Measurements from ENCODE around the gene PABPN1L. TPM values are rescaled to one million over a fixed set of nuclear protein-coding genes. Genes with fewer than 3 reads are reported as not detected.

PABPN1L gene, protein sequence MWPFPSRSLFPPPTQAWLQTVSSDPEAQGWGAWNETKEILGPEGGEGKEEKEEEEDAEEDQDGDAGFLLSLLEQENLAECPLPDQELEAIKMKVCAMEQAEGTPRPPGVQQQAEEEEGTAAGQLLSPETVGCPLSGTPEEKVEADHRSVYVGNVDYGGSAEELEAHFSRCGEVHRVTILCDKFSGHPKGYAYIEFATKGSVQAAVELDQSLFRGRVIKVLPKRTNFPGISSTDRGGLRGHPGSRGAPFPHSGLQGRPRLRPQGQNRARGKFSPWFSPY
- polyA plus RNA-seq (2011; rRNA removed) = not detected in 2 replicates
- not detected in 2 replicates for polyA plus RNA-seq (2012; cell fraction: cytosol; rRNA removed)
- polyA plus RNA-seq (2012; cell fraction: nucleus; rRNA removed) = 0.17 TPM in 1 of 2 replicates, not detected in the other
- polyA plus RNA-seq (2017; fragmentation: RNase III; extraction: RNeasy Plus Mini Kit Qiagen cat#74134 plus additional on column Dnase treatment) = not detected in 3 replicates
- not detected in 2 replicates for polyA minus RNA-seq (2011; rRNA and poly(A)+ RNA removed)

DNA sequence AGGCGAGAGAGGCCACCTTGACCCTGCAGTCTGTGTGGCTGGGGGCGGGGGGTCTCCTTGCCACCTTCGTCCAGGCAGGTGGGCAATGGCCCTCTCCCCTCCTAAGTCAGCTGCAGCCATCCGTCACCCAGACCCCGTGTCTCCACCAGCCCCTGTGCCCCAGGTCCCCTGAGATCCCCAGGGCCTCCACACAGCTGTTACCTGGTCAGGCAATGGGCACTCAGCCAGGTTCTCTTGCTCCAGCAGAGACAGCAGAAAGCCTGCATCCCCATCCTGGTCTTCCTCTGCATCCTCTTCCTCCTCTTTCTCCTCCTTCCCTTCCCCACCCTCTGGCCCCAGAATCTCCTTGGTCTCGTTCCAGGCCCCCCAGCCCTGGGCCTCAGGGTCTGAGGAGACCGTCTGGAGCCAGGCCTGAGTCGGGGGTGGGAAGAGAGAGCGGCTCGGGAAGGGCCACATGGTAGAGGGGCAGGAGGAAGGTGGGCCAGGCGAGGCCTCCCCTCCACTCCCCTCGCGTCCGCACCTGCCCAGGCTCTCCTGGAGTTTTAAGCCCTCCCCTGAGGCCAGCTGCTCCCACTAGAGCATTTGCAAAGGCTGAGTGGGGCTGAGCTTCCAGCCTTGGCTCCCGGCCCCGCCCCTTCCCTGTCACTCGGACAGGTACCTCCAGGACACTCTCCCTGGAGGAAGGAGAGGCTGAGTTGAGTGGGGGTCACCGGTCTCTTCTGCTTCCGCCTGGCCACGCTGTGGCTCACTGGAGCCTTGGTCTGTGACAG is at the start of gene PABPN1L:
Gene PABPN1L (minus strand): TSS at position 510 of the 770 bp plus-strand sequence. CDS start 54 bp downstream, at position 456.
- POLR2A ChIA-PET = no interaction called here
- Histone ChIP-seq H3K4me3 (no peak within 1 kb of the TSS), H3K4me2 (no peak within 1 kb of the TSS), H3K27ac (no peak within 1 kb of the TSS), H3K4me1 (no peaks in the 10 kb centered on the region), H3K9me3 (no peaks in the 10 kb centered on the region)
- no peak for ATAC-seq
- CTCF ChIA-PET = interaction anchor here (1.2 to 2.0 kb wide), 3 partner anchors 8 to 59 kb away, joined by 3 to 8 read pairs (median 3); no protein-coding TSS in a partner anchor
- FAIRE-seq = no peak
- 83% methylated on average over 15 of the region's 20 CpGs for WGBS (ENCODE audit: missing lambda C conversion rate)
- no peak for DNase-seq (ENCODE audit: low read depth in 1 of 2, low spot score in 1 of 2)
- TF ChIP-seq, protein P1, sequence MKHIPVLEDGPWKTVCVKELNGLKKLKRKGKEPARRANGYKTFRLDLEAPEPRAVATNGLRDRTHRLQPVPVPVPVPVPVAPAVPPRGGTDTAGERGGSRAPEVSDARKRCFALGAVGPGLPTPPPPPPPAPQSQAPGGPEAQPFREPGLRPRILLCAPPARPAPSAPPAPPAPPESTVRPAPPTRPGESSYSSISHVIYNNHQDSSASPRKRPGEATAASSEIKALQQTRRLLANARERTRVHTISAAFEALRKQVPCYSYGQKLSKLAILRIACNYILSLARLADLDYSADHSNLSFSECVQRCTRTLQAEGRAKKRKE (CRISPR knock-in tag; IDR thresholded peaks at IDR 0.05; ENCODE audit: low read depth) = no peak
- no peak for TF ChIP-seq NPAS2 (CRISPR knock-in tag; IDR thresholded peaks at IDR 0.05; ENCODE audit: borderline replicate concordance)
- TF ChIP-seq TFCP2L1 (CRISPR knock-in tag; IDR thresholded peaks at IDR 0.05) = no peak

- FAIRE-seq = no peak
- CTCF ChIA-PET = interaction anchor here (1.2 kb wide), 1 partner anchor 15 kb away, joined by 3 read pairs; no protein-coding TSS in a partner anchor
- Histone ChIP-seq H3K4me1 (no peaks in the 10 kb centered on the region), H3K4me3 (no peak overlapping the region), H3K9me3 (no peaks in the 10 kb centered on the region), H3K4me2 (no peak overlapping the region), H3K27ac (no peak overlapping the region)
- TF ChIP-seq SREBF2 (IDR thresholded peaks at IDR 0.05) (no peak), E2F6 (IDR thresholded peaks at IDR 0.05; ENCODE audit: borderline replicate concordance, low read depth) (no peak), HOXB13 (CRISPR knock-in tag; IDR thresholded peaks at IDR 0.05; ENCODE audit: low read depth) (no peak), HMGXB4 (CRISPR knock-in tag; IDR thresholded peaks at IDR 0.05; ENCODE audit: borderline replicate concordance) (no peak), USF2 (IDR thresholded peaks at IDR 0.05) (no peak), CBX8 (IDR thresholded peaks at IDR 0.05) (no peak), POLR2AphosphoS2 (conservative IDR thresholded peaks at IDR 0.05; ENCODE audit: low read length) (no peak)
- no peak for DNase-seq (ENCODE audit: low read depth in 1 of 2, low spot score in 1 of 2)
- WGBS (ENCODE audit: missing lambda C conversion rate) = 57% methylated on average over 17 of the region's 30 CpGs
- ATAC-seq = no peak
- POLR2A ChIA-PET = no interaction called here
Observed at GRCh38 chr16:88915639-88916327, 49.3 kb upstream of the PABPN1L start.

DNA sequence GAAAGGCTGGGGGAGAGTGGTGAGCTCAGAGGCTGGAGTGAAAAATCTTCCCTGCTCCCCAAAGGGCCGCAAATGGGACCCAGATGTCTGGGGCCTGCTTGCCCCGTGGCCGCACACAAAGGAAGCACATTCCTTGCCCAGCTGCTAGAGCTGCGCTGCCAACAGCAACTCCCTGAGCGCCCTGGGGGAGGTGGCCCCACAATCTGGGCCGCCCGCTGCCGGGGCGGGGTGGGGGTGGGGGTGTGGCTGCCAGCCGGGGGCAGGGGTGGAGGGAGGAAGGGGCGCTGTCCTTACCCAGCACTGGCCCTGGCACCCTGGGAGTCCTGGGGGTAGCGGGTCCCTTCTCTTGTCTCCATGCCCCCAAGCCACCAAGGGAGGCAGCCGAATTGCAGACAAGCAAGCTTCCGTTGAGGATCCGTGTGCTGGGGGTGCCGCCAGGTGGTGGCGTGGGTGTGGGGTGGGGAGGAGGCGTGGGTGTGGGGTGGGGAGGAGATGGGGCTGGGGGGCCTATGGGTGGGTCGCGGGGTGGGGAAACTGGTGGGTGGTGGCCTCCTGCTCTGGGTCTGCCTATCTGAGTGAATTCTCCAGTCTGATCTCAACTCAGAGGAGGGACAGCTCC is 48.4 kb upstream of the PABPN1L start:
- no peak overlapping the region for H3K4me3 ChIP-seq
- no peak overlapping the region for H3K27ac ChIP-seq
- no peak for FAIRE-seq
- H3K9me3 ChIP-seq = no peaks in the 10 kb centered on the region
- ChIA-PET POLR2A (no interaction called here), CTCF (interaction anchor here (0.6 to 1.2 kb wide), 2 partner anchors 9 to 14 kb away, joined by 3 to 5 read pairs; no protein-coding TSS in a partner anchor)
- no peak for DNase-seq (ENCODE audit: low read depth in 1 of 2, low spot score in 1 of 2)
- H3K4me1 ChIP-seq = no peaks in the 10 kb centered on the region
- WGBS (ENCODE audit: missing lambda C conversion rate) = 39% methylated on average over 7 of the region's 20 CpGs
- no peak overlapping the region for H3K4me2 ChIP-seq
- no peak for ATAC-seq
- TF ChIP-seq NR3C1 (IDR thresholded peaks at IDR 0.05) = no peak
- TF ChIP-seq EHMT2 (IDR thresholded peaks at IDR 0.05; ENCODE audit: low read depth) = no peak
- TF ChIP-seq HDAC2 (IDR thresholded peaks at IDR 0.05) = no peak
- TF ChIP-seq ZNF302 (CRISPR knock-in tag; IDR thresholded peaks at IDR 0.05) = no peak
- no peak for TF ChIP-seq KDM5A (IDR thresholded peaks at IDR 0.05)
- TF ChIP-seq MYC (IDR thresholded peaks at IDR 0.05; ENCODE audit: borderline replicate concordance, low read length) = no peak
- no peak for TF ChIP-seq CEBPB (IDR thresholded peaks at IDR 0.05)
- no peak for TF ChIP-seq HOXB5 (CRISPR knock-in tag; IDR thresholded peaks at IDR 0.05)
- TF ChIP-seq, protein P1 (CRISPR knock-in tag; IDR thresholded peaks at IDR 0.05; ENCODE audit: low read depth) = no peak
- TF ChIP-seq TP53 (CRISPR knock-in tag; IDR thresholded peaks at IDR 0.05) = no peak
- no peak for TF ChIP-seq EP300 (IDR thresholded peaks at IDR 0.05)
- TF ChIP-seq BHLHE40 (IDR thresholded peaks at IDR 0.05; ENCODE audit: low read depth, low read length) = no peak
